Measurements from ENCODE around the gene MBD6.
"Not testable (repeated sequence)": the region's sequence is repeated elsewhere in the genome, so short reads cannot be mapped to it uniquely, and the experiment has no call there.

The MBD6 gene

GRCh38 chr12:57549909-57550640, 27.5 kb downstream of the MBD6 start, which contains the start of gene KIF5A:
Gene KIF5A, plus strand, starts transcription at chr12:57550044. Its CDS starts 228 bp downstream, at chr12:57550272.
- DNase-seq (ENCODE audit: low read depth in 2 of 2): peak; percentile 14 to 15

DNA sequence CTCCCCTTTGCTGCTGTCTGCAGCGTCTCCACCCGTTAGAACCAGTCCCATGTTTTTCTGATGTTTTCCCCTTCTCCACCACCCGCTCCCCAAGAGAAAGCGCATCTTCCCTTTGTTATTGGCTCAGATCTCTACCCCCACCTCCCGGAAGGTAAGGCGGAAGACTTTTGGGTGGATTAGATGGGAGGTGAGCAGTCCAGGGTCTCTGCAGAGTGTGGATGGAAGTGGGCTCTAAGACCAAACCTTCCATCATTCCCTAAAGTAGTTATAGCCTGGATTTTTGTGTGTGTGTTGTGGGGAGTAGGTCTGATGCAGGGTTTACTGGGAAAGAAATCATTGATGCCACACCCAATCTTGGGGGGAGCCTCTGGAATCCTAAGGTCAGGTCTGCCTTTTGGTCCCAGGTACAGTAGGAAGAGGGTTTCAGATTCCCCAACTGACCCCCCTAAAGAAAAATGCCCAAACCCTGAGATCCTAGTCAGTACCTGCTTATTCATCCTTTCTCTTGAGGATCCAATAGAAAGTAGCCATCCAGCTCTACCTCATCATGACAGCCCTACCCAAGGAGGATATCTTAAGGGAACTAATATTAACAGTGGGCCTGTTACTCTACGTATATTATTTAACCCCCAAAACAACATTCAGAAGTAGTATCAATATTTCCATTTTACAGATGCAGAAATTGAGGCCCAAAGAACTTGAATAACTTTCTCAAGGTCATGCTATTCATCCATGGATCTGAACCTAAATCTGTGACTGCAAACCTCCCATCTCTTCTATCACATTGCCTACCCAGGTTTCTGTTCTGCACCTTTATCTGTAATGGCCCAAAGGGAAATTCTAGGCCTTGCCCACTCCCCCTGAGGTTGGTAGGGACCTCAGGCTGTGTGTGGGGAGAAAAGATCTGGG, 28.3 kb downstream of the MBD6 start:
- DNase-seq (ENCODE audit: low read depth in 2 of 2): no peak

DNA sequence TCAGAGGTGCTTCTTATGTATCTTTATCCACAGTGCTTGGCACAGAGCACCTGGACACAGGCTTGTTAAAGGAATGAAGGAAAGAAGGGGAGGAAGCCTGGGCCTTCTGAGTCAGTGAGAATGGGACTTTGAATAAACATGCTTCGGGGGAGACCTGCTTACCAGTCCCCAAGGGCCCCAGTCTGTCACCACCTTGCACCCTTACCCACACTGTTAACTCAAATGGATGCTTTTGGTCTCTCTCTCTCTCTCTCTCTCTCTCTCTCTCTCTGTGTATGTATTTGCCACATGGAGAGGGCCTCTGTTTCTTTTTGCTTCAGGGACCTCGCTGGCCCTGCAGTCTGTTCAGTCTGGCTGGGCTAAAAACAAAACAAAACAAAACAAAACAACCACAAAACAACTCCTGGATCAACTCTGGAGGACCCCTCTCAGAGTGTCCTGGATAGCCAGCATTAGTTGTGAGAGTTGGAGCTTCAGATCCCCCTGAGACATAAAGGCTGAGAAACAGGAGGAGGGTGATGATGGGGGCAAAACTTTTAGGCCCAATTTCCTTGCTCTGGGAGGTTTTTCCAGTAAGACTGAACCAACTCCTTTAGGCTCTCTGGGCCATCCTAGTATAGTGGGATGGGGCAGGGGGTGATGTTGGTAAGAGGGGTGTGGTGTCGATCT, 29.1 kb downstream of the MBD6 start:
- DNase-seq (ENCODE audit: low read depth in 2 of 2): no peak

GRCh38 chr12:57552306-57552651, 29.7 kb downstream of the MBD6 start:
- DNase-seq (ENCODE audit: low read depth in 2 of 2): no peak

GRCh38 chr12:57552835-57553313, 30.2 kb downstream of the MBD6 start:
- no peak for DNase-seq (ENCODE audit: low read depth in 2 of 2)

GRCh38 chr12:57553343-57554202, 30.9 kb downstream of the MBD6 start:
- DNase-seq (ENCODE audit: low read depth in 2 of 2): no peak

DNA sequence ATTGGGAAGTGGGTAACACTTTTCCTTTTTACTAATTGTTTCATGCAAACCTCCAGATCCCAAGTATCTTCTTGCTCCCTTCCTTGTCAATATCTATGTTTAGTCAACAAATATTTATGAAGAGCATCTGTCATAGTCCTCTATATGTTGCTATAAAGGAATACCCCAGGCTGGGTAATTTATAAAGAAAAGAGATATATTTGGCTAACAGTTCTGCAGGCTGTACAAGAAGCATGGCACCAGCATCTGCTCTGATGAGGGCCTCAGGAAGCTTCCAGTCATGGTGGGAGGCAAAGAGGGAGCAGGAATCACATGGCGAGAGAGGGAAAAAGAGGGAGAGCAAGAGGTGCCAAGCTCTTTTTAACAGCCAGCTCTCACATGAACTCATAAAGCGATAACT, 31.8 kb downstream of the MBD6 start:
- DNase-seq (ENCODE audit: low read depth in 2 of 2): no peak

GRCh38 chr12:57554897-57555296, 32.3 kb downstream of the MBD6 start:
- DNase-seq (ENCODE audit: low read depth in 2 of 2): no peak

DNA sequence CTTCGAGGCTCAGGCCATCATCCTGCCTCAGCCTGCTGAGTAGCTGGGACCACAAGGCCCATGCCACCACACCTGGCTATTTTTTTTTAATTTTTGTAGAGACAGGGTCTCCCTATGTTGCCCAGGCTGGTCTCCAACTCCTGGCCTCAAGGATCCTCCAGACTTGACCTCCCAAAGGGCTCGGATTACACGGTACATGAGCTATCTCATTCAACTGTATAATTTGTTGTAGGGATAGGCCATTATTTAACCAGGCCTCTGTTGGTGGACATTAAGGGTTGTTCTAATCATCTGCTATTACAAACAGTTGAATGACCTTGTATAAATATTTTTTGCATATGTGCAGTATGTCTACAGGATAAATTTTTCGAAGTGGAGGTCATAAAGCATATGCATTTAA, 36.2 kb downstream of the MBD6 start:
- DNase-seq (ENCODE audit: low read depth in 2 of 2): no peak

GRCh38 chr12:57560516-57560915, 37.9 kb downstream of the MBD6 start:
- DNase-seq (ENCODE audit: low read depth in 2 of 2): no peak

- not testable (repeated sequence) for DNase-seq (ENCODE audit: low read depth in 2 of 2)
Measured at GRCh38 chr12:57561117-57561516, 38.5 kb downstream of the MBD6 start.

DNA sequence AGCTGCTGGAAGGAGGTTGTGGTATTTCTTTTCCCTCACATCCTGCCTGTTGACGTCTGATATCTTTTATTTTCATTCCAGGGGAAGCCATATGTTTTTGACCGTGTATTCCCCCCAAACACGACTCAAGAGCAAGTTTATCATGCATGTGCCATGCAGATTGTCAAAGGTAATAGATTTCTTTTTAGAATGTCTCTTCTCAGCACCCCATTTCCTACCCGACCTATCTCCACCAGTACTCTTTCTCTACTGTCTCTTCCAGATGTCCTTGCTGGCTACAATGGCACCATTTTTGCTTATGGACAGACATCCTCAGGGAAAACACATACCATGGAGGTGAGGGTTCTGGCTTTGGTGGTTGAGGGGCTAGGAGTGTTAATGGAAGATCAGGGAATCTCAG, 40.7 kb downstream of the MBD6 start:
- DNase-seq (ENCODE audit: low read depth in 2 of 2): no peak

DNA sequence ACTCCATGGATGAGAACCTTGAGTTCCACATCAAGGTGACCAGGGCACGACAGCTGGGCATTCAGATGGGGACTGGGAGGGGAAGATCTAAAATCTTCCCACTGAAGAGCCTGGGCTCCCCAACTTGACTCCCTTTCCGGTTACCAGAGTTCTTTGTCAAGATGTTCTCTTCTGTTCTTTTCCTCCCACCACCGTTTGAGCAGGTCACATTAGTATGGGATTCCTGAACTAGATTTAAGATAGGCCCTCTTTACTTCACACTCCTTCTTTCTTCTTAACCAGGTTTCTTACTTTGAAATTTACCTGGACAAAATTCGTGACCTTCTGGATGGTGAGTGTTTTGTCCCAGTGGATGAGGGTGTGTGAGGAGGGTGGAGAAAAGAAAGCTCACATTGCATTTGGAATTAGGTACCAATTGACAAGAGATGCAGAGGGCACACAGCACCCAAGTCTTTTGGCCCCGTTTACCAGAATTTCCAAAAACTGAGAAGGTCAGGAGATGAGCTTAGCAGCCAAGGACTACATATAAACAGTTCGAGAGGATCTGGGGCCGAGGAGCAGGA, 41.6 kb downstream of the MBD6 start:
- DNase-seq (ENCODE audit: low read depth in 2 of 2): no peak

GRCh38 chr12:57568838-57569237, 46.2 kb downstream of the MBD6 start:
- no peak for DNase-seq (ENCODE audit: low read depth in 2 of 2)

DNA sequence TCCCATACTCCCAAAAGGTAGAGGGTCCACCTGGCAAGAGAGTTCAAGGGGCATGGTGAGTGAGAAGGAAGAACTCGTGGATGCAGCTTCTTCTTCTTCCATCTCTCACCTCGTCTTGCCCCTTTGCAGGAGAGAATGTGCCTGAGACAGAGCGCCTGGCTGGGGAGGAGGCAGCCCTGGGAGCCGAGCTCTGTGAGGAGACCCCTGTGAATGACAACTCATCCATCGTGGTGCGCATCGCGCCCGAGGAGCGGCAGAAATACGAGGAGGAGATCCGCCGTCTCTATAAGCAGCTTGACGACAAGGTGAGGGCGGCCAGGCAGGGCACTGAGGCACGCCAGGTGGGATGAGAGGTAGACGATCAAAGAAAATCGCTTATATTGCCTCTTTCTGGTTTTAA, 47.2 kb downstream of the MBD6 start:
- DNase-seq (ENCODE audit: low read depth in 2 of 2): no peak

- not testable (repeated sequence) for DNase-seq (ENCODE audit: low read depth in 2 of 2)
Measured at GRCh38 chr12:57570438-57570837, 47.8 kb downstream of the MBD6 start.

DNA sequence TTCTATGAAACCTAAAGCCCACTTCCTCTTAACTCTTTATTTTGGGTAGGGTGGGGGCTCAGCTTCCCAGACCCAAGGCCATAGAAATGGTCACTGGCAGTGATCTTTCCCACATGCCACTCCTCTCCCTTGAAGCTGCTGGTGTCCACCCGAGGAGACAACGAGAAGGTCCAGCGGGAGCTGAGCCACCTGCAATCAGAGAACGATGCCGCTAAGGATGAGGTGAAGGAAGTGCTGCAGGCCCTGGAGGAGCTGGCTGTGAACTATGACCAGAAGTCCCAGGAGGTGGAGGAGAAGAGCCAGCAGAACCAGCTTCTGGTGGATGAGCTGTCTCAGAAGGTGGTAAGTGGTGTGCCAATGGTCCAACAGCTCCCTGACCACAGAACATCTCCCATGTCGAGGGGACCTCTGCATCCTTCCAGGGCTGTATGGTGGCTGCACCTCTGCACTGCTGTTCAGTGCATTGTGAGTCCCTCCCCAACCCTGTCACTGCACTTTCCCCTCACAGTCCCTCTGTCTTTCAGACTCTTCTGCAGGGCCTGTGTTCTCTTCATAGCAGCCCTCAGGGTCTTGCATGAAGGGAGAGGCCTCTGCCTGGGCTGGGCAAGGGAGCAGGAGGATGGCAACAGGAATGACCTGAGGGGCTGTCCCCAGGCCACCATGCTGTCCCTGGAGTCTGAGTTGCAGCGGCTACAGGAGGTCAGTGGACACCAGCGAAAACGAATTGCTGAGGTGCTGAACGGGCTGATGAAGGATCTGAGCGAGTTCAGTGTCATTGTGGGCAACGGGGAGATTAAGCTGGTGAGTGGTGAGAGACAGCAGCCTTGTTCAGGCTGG, 49.5 kb downstream of the MBD6 start:
- no peak for DNase-seq (ENCODE audit: low read depth in 2 of 2)

- DNase-seq (ENCODE audit: low read depth in 2 of 2): no peak
Measured at GRCh38 chr12:57574795-57575194, 52.2 kb downstream of the MBD6 start.

DNA sequence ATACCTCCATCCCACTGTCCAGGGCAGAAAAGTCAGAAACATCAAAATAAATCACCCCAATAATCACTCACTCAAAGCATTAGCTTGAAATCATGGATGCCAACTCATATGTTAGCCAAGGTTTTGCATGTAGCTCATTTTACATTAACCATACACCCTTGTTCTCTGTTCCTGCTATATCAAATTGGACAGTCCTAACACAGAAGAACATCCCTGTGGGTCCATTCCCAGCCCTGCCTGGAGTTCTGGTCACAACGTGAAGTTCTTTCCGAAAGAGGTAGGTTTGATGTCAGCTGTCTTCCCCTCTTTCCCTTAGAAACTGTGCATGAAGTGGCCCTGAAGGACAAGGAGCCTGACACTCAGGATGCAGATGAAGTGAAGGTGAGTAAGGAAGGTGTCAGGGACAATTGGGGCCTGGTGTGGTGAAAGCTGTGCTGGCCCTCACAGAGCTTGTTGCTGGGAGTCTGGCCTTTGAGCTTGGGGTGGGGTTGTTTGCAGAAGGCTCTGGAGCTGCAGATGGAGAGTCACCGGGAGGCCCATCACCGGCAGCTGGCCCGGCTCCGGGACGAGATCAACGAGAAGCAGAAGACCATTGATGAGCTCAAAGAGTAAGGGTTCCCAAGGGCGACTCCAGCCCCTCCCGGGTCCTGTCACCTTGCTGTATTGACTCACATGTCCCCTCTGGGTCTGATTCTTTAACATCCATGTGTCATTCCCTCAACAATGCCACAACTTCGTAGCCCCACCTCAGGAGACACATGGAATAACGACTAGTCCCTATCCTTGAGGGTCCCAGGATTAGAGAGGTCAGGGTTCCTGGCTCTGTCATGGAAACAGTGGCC, 53.4 kb downstream of the MBD6 start:
- no peak for DNase-seq (ENCODE audit: low read depth in 2 of 2)

Data from activated CD8-positive, alpha-beta memory T cell treated with anti-CD3 and anti-CD28 coated beads for 4 hours (primary cell).